GM13976 (cell line): Measurements from ENCODE around the gene GTF3C1.
A peak's percentile ranks its signal among the peaks of the same experiment; 100 is the strongest.

Experiments
- DNase-seq: peaks from one replicate; pipeline ENCODE4 v3.0.0; 2012; ENCODE audit warnings: low spot score
- CTCF ChIP-seq: IDR thresholded peaks from 2 replicates; pipeline ENCODE4 v1.5.1; 2012; ENCODE audit warnings: borderline replicate concordance, mild to moderate bottlenecking; ENCODE audit not compliant: insufficient read depth; ENCODE audit errors: extremely low read depth, missing control alignments, control extremely low read depth
- in situ Hi-C: fragments of 300-500 bp; cut with MboI; formaldehyde crosslinking; loops from one replicate; pipeline ENCODE4 v1.12.0; 2022; ENCODE audit warnings: low sequenced_read_pairs, mixed read lengths, inconsistent platforms; ENCODE audit not compliant: unreplicated experiment

The GTF3C1 gene

GRCh38 chr16:27432558-27432957 lies 117.2 kb downstream of the GTF3C1 start:
- in situ Hi-C loops = no loop called here

GRCh38 chr16:27431773-27432532 lies 117.8 kb downstream of the GTF3C1 start:
- no peak for TF ChIP-seq CTCF
- in situ Hi-C loops = no loop called here
- DNase-seq = peak; percentile 44

More at GRCh38 chr16:27432558-27432957, 117.2 kb downstream of the GTF3C1 start:
- DNase-seq = no peak
- TF ChIP-seq CTCF = no peak

GRCh38 chr16:27430923-27431484 lies 118.7 kb downstream of the GTF3C1 start:
- DNase-seq = peak; percentile 53

GRCh38 chr16:27430512-27430911 lies 119.2 kb downstream of the GTF3C1 start:
- no peak for TF ChIP-seq CTCF
- in situ Hi-C loops = no loop called here
- DNase-seq = no peak

More at GRCh38 chr16:27430923-27431484, 118.7 kb downstream of the GTF3C1 start:
- in situ Hi-C loops = no loop called here
- TF ChIP-seq CTCF = no peak

- no peak for TF ChIP-seq CTCF
- in situ Hi-C loops = no loop called here
- peak; percentile 41 for DNase-seq
Observed at GRCh38 chr16:27429981-27430441, 119.7 kb downstream of the GTF3C1 start.

- TF ChIP-seq CTCF = no peak
- in situ Hi-C loops = no loop called here
- no peak for DNase-seq
Observed at GRCh38 chr16:27429330-27429871, 120.3 kb downstream of the GTF3C1 start.
